Stimulated activated CD8-positive, alpha-beta memory T cell treated with anti-CD3 and anti-CD28 coated beads, Interleukin-2, amount 100 ng/mL, for 48 hours (primary cell): Measurements from ENCODE around the gene ROCK2.
A peak's percentile ranks its signal among the peaks of the same experiment; 100 is the strongest.

ENCODE experiments used
- DNase-seq, 2 donors: peaks; one replicate each; pipeline ENCODE4 v3.0.0-alpha.2; 2020; ENCODE audit warnings: low read depth in 2 of 2

ROCK2 gene

GRCh38 chr2:11367170-11367730 is 22.8 kb upstream of the ROCK2 start:
- no peak for DNase-seq

DNA sequence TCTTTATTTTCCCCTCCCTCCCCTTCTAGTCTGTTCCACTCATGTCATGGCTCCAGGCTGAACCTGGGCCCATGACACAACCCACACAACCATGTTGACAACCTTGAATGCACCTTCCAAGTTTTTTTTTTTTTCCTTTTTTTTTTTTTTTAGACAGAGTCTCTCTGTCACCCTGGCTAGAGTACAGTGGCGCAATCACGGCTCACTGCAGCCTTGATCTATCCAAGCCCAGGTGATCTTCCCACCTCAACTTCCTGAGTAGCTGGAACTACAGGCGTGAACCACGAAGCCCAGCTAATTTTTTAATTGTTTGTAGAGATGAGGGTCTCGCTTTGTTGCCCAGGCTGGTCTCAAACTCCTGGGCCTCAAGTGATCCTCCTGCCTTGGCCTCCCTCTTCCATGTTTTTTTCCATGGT is 21.9 kb upstream of the ROCK2 start:
- DNase-seq, result no peak

DNA sequence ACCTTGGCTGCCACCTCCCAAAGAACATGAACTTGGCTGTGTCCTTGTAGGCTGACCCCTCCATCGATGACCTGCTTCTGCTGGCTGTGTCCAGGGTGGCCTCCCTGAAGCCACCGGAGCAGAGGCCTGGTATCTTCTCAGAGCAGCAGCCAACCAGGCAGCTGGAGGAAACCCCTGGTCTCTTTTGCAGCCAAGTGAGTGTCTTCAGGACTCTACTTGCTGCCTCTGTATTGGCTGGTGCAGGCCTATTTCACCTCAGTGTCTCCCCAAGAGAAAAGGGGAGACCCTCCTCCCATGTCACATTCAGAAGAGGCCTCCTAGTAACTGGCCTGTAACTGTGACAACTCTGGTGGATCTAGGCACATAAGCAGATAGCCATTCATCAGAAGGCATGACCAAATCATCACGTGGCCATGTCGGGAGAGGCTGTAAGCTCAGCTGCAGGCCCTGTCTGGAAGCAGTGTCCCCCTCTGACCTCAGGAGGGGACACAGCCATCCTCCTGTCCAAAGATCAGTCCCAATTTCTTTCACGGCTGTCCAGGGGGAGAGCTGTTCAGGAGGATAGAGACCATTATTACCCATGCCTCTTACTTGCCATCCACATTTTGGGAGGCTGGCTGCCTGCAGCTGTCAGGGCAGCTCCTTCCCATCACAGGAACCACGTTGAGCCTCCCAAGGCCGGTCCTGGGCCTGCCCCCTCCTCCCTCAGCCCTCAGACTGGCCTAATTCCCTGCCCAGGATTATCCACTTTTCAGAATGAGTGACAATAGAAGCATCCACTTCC is 20.9 kb upstream of the ROCK2 start:
- no peak for DNase-seq

DNA sequence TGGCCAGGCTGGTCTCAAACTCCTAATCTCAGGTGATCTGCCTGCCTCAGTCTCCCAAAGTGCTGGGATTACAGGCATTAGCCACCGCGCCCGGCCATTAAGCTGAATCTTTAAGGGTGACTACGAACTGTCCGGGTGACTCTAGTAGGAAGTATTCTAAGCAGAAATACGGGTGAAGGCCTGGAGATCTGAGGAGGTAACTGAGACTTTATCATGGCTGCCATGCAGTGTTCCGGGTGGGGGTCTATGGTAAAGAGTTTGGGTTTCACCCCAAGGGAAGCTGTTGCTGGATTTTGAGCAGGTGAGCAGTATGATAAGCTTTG is 20.1 kb upstream of the ROCK2 start:
- DNase-seq, result no peak

DNA sequence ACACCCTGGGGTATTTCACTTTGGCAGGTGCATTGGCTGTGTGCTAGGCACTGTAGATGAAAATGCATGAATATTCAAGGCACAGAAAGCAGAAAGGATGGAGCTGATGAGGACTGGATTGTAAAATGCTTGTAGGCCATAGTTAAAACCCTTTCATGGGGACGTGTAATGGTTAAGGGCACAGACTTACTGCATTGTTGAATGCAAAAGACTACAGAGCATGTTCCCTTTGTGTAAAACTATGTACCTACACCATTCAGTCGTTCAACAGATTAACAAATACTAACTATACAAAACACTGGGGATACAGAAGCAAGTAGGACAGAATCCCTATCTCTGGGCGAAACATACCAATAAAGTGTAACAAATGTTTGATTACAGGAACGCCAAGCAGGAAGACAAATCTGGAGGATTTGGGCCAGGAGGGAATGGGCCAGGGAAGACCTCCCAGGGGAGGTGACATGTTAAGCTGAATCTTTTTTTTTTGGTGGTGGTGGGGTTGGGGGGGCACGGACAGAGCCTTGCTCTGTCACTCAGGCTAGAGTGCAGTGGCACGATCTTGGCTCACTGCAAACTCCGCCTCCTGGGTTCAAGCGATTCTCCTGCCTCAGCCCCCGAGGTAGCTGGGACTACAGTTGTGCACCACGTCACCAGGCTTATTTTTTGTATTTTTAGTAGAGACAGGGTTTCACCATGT is 19.6 kb upstream of the ROCK2 start:
- DNase-seq, result no peak

DNA sequence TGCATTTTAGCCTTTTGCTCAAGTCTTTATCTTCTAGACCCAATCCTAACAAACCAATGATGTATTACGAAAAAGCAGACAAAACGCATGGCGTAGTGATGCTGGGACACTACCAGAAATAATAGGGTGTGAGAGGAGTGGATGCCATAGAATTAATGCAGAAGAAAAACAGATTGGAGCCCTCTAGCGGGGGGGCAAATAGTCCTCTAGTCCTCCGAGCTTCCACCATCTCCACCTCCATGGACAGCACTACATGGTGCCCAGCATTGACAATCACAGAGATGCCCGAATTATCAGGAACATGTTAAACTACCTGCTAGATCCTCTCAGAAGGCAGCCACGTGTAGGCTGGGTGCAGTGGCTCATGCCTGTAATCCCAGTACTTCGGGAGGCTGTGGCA is 15.4 kb upstream of the ROCK2 start:
- DNase-seq, result no peak

DNA sequence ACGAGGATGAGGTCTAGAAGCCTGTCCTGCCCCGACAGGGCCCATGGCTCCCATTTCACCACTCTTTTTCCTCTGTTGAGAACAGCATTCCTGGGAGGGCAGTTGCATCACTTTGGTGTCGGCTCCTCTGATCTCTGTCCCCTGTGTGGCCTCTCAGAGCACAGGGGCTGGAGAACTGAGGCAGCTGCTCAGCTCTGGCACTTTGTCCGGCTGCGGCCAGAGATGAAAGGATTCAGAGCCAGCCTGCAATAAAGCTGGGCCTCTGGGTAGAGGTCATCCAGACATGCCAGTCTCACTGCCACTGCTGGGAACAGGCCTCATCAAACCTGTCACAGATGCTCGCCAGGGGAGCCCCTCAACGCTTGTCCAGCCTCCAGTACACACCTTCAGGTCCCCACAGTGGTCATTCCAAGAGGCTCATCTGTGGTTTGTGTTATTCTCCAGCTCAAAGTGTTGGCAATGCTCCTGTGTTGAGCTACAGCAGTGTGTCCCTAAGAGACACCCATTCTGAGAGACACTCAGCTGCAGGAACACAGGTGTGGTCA is 13.1 kb upstream of the ROCK2 start:
- DNase-seq, result no peak

DNA sequence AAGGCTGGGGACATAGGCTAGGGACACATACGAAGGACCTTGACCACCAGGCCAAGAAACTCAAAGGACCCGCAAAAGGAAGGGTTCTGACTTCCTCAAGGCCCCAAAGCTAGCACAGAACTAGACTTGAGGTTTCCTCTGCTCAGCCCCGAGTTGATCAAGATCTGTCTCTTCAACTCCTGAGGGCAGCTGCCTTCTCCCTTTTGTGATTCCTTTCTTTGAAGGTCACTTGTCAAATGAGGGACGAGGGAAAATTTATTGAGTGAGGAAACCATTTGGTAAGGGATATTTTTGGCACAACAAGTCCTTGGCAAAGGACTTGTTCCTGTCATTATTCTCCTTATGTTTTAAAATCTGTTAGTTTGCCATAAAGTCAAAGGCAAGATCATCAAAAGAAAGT is 12.3 kb upstream of the ROCK2 start:
- no peak for DNase-seq

- DNase-seq, result no peak
Observed at GRCh38 chr2:11355194-11356053, 11.0 kb upstream of the ROCK2 start.

DNA sequence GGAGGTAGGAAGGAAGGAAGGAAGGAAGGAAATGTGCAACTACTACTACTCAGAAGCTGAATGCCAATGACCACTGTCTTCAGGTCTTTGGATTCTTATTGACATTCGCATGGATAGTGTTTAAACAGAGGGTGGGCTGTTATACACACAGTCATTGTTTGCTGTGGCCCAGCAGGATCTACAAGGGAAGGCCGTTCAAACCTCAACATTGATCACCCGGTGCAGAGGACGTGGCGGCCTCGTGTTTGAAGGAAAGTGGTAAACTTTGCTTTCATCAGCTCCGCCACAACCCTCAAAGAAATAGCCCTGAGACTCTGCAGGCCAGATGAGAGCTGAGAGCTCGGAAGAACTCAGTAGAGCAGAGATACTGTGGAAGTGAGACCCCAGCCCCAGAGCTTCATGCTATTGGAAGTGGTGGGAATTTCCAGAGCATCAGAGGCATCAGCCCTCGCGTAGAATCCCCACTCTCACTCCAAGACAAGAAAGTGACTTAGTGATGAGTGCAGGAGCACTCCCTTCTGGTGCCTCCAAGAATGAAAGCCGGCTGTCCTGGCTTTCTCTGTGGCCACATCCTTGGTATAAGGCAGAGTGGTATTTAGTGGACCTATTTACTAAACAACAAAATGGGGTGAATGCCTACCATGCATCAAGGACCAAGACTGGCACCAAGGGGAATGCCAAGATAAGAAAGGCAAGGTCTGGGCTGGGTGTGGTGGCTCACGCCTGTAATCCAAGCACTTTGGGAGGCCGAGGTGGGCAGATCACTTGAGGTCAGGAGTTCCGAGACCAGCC is 10.1 kb upstream of the ROCK2 start:
- DNase-seq, result no peak

- no peak for DNase-seq
Observed at GRCh38 chr2:11352781-11353537, 8.5 kb upstream of the ROCK2 start.

DNA sequence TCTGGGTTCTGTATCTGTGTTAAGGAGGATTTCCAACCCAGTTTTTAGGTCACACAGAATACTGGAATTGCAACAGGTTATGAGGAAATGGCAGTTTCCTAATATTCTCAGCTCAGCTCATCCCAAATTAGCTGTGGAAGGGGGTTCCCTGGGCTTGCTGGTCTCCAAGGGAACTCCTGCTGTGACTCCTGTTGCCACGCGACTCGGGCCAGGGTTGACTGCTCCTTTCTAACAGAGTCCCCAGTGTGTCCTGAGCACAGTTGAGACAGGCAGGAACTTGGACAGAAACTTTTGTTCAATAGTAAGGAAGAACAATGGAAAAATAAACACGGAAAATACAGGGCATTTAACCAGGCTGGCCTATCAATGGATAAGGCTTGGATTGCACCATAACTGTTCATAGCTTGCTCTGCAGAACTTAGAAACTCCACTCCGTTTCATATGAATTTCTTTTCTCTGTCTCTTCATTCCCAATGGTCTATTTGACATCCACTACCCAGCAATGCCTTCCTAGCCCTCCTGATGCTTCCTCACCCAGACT is 3.8 kb upstream of the ROCK2 start:
- DNase-seq, result no peak

GRCh38 chr2:11347403-11347959 is 3.0 kb upstream of the ROCK2 start:
- DNase-seq, result no peak

DNA sequence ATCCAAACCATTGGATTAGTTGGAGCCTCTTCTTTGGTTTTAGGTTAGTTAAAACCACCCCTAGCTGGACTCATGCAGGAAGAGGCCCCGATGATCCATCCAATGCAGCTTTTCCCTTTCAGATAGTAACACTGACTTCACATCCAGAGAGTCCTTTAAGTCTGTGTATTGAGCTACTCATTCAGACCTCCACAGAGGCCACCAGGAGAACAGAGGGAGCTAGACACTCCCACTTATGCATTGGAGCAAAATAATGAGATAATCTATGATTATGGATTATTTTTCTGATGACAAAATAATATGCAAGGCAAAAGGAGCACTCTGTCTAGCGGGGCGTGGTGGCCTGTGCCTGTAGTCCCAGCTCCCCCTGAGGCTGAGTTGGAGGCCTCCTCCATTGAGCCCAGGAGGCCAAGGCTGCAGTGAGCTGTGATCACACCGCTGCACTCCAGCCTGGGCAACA is 1.6 kb upstream of the ROCK2 start:
- DNase-seq, result no peak

GRCh38 chr2:11344956-11345677 is 681 bp upstream of the ROCK2 start:
- peak in 1 of 2 donors; percentile 6 for DNase-seq

DNA sequence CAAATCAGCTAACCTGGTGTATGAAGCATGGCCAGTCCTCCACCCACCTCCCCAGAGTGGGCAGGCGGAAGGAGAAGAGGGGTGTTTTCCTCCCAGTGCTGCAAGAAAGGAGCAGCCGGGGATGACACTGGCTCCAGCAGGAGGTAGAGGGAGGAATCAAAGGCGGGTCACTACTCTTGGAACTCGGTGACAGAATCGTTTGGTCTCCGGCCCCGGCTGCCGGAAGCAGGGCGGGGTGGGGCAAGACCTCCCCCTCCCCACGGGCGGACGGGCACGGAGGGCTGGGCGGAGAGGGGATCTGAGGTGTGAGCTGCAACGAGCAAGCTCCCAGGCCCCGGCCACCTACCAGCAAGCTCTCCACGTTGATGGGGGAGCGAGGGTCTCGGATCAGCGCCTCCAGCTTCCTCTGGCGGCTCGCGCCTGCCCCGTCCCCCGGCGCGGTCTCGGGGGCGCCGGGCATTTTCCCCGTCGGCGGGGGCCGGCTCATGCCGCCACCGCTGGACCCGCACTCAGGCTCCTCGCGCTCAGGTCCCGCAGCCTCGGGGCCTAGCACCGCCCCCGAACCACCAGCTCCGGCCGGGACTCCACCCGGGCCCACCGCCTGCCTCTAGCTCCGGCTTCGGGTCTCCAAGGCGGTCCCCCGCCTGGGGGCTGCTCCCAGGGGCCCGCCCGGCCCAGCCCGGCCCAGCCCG is 640 bp downstream of the ROCK2 start:
- DNase-seq, result peak; percentile 4 to 17

GRCh38 chr2:11343368-11343649 is 1.1 kb downstream of the ROCK2 start:
- DNase-seq, result no peak

DNA sequence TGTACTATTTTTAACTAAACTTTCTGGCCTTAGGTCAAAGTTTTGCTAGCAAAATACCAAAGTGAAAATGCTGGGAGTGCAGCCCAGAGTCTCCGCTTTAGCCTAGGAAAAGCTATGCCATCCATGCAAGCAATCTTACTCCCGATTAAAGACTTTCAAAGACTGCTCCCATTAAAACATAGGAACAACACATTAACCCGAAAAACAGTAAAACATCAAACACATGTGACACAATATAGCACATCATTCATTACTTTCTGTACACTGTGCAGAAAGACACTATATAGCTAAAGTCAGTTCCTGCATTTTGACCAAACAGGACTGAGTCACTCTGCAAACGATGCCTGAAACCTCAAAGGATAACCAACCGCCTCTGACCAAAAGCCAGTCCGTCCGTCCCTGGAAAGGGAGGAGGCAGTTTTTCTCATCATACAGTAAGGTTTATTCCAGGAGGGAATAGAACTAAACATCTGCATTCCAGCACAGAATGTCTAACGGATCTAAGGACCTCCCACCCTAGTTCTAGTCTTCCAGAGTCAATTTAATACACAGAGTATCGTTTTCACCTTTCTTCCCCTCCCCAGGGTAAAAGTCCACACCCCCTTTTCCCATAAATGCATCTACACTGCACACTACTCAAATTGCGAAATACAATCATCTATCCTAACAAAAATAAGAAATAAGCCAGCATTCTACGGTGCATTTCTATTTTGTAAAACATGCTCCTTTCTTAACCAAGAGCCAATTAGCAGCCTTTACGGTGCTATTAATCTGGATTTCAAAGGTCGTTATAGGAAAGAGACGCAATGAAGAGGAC is 1.7 kb downstream of the ROCK2 start:
- DNase-seq, result no peak
